GM23248 (cell line): ENCODE measurements around the gene PRR29. TPM values are rescaled to one million over a fixed set of nuclear protein-coding genes. Genes with fewer than 3 reads are reported as not detected.

Experiments
- DNase-seq: peaks from one replicate; pipeline ENCODE4 v3.0.0-alpha.2; 2015
- H2AFZ ChIP-seq: fragments of 200-600 bp; sonication (generic); 2 replicates; pipeline ENCODE4 v1.6.1; 2016; ENCODE audit warnings: antibody characterized with exemption
- H3F3A ChIP-seq: fragments of 200-600 bp; sonication (generic); 2 replicates; pipeline ENCODE4 v1.6.1; 2016; ENCODE audit warnings: mild to moderate bottlenecking, antibody characterized with exemption, mixed run types; ENCODE audit not compliant: insufficient read depth
- H3K27ac ChIP-seq: fragments of 200-600 bp; sonication (generic); 2 replicates; pipeline ENCODE4 v1.5.1; 2016; ENCODE audit warnings: mild to moderate bottlenecking
- H3K27me3 ChIP-seq: fragments of 200-600 bp; sonication (generic); replicated peaks from 2 replicates; pipeline ENCODE4 v1.6.1; 2016; ENCODE audit warnings: mild to moderate bottlenecking; ENCODE audit not compliant: insufficient read depth
- H3K36me3 ChIP-seq: fragments of 200-600 bp; sonication (generic); 2 replicates; pipeline ENCODE4 v1.6.1; 2016; ENCODE audit warnings: low read depth, mild to moderate bottlenecking
- H3K4me1 ChIP-seq: fragments of 200-600 bp; sonication (generic); 2 replicates; pipeline ENCODE4 v1.6.1; 2016; ENCODE audit warnings: mild to moderate bottlenecking; ENCODE audit not compliant: insufficient read depth
- H3K4me2 ChIP-seq: fragments of 200-600 bp; sonication (generic); one replicate; pipeline ENCODE4 v1.6.1; 2016; ENCODE audit warnings: mild to moderate bottlenecking; ENCODE audit not compliant: unreplicated experiment
- H3K4me3 ChIP-seq: fragments of 200-600 bp; sonication (generic); 2 replicates; pipeline ENCODE4 v1.5.1; 2016; ENCODE audit warnings: mild to moderate bottlenecking
- H3K79me2 ChIP-seq: fragments of 200-600 bp; sonication (generic); 2 replicates; pipeline ENCODE4 v1.6.1; 2016; ENCODE audit warnings: mild to moderate bottlenecking; ENCODE audit not compliant: insufficient read depth
- H3K9ac ChIP-seq: fragments of 200-600 bp; sonication (generic); 2 replicates; pipeline ENCODE4 v1.6.1; 2016; ENCODE audit warnings: mild to moderate bottlenecking
- H3K9me2 ChIP-seq: fragments of 200-600 bp; sonication (generic); 2 replicates; pipeline ENCODE4 v1.6.1; 2016; ENCODE audit warnings: mixed run types, mild to moderate bottlenecking, moderate library complexity; ENCODE audit not compliant: insufficient read depth
- H3K9me3 ChIP-seq: fragments of 200-600 bp; sonication (generic); one replicate; pipeline ENCODE4 v1.6.1; 2017; ENCODE audit warnings: low read depth
- H4K20me1 ChIP-seq: fragments of 200-600 bp; sonication (generic); 2 replicates; pipeline ENCODE4 v1.6.0; 2016; ENCODE audit not compliant: insufficient read depth
- EZH2 ChIP-seq: fragments of 200-600 bp; sonication (generic); IDR thresholded peaks from 2 replicates; pipeline ENCODE4 v1.6.1; 2018; ENCODE audit warnings: antibody characterized with exemption, mild to moderate bottlenecking; ENCODE audit not compliant: insufficient read depth, poor library complexity, severe bottlenecking
- EZH2phosphoT487 ChIP-seq: fragments of 200-600 bp; sonication (generic); IDR thresholded peaks from 2 replicates; pipeline ENCODE4 v1.6.1; 2018; ENCODE audit warnings: antibody characterized with exemption, moderate library complexity, mild to moderate bottlenecking, low read depth; ENCODE audit not compliant: insufficient read depth
- WGBS, 2 experiments: methylation state at CpG; one replicate each; pipeline ENCODE4 v1.1.6; 2015 to 2017; ENCODE audit warnings: low lambda C conversion rate in 2 of 2, low coverage in 1 of 2; ENCODE audit errors: missing lambda C conversion rate in 2 of 2; 5-methylcytosine and 5-hydroxymethylcytosine counted together
- in situ Hi-C: fragments of 300-500 bp; cut with MboI; formaldehyde crosslinking; loops from 2 replicates; pipeline ENCODE4 v1.15.0; 2020
- polyA plus RNA-seq: library from polyadenylated mRNA; unstranded; fragments of >200 nt; fragmentation: Nextera tagmentation; extraction: Ambion mirVana; gene quantifications from 2 replicates; pipeline ENCODE4 v1.2.1, GENCODE V29; 2016
- total RNA-seq: library from RNA; depleted of rRNA; stranded (reverse); fragments of >200 nt; shearing (Covaris generic); gene quantifications from 2 replicates; pipeline ENCODE4 v1.2.3, GENCODE V29; 2014

PRR29 gene
- total and polyA plus RNA-seq, 2 experiments from 2014 or later: not detected

DNA sequence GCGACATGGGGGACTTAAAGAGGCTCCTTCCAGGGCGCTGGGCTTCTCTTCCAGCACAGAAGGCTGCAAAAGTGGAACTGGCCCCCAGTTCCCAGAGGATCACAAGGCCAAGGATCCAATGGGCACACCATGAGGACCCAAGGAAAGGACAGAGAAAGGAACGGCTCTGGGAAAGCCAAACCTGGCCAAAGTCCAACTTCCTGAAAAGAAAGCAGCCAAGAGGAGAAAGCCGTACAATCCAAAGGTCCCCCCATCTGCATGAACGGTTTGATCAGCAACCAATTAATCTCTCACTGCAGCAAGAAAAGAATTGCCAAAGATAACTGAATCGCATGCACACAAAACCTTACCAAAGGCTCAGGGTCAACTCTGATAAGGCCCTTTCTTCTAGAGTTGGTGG, 42.1 kb downstream of the PRR29 start:
- Histone ChIP-seq H3K9me3 (no peaks in the 10 kb centered on the region), H4K20me1 (no peaks in the 10 kb centered on the region), H3K4me1 (no peaks in the 10 kb centered on the region), H3F3A (no peaks in the 10 kb centered on the region), H3K4me2 (no peak overlapping the region), H3K79me2 (no peaks in the 10 kb centered on the region), H3K36me3 (no peaks in the 10 kb centered on the region; the same call in 1 of the 2 replicates), H2AFZ (no peak overlapping the region), H3K9me2 (no peaks in the 10 kb centered on the region), H3K4me3 (no peak overlapping the region), H3K27me3 (no peaks in the 10 kb centered on the region), H3K27ac (no peak overlapping the region), H3K9ac (no peak overlapping the region)
- in situ Hi-C loops: no loop called here
- TF ChIP-seq EZH2: no peak
- WGBS, 2 experiments: 83 to 85% methylated on average over 6 of the region's 6 CpGs
- no peak for DNase-seq

GRCh38 chr17:64041912-64042311, 43.8 kb downstream of the PRR29 start:
- DNase-seq: no peak
- no peaks in the 10 kb centered on the region for H4K20me1 ChIP-seq
- no peaks in the 10 kb centered on the region for H3K79me2 ChIP-seq
- H3K9me3 ChIP-seq: no peaks in the 10 kb centered on the region
- no peak overlapping the region for H3K27ac ChIP-seq
- H3K36me3 ChIP-seq: no peaks in the 10 kb centered on the region; the same call in 1 of the 2 replicates
- H3K27me3 ChIP-seq: no peaks in the 10 kb centered on the region
- no peaks in the 10 kb centered on the region for H3K9me2 ChIP-seq
- no peak for TF ChIP-seq EZH2
- no peak for TF ChIP-seq EZH2phosphoT487
- no peak overlapping the region for H3K4me2 ChIP-seq
- 69 to 70% methylated on average over 11 of the region's 11 CpGs for WGBS, 2 experiments
- H3K4me1 ChIP-seq: no peaks in the 10 kb centered on the region
- in situ Hi-C loops: no loop called here
- no peak overlapping the region for H2AFZ ChIP-seq
- H3K4me3 ChIP-seq: no peak overlapping the region
- no peaks in the 10 kb centered on the region for H3F3A ChIP-seq
- H3K9ac ChIP-seq: no peak overlapping the region

- no peaks in the 10 kb centered on the region for H3K9me2 ChIP-seq
- DNase-seq: no peak
- H3K79me2 ChIP-seq: no peaks in the 10 kb centered on the region
- H3K36me3 ChIP-seq: no peaks in the 10 kb centered on the region; the same call in 1 of the 2 replicates
- H3K27ac ChIP-seq: no peak overlapping the region
- TF ChIP-seq EZH2 (no peak), EZH2phosphoT487 (no peak)
- in situ Hi-C loops: no loop called here
- no peak overlapping the region for H3K4me3 ChIP-seq
- no peaks in the 10 kb centered on the region for H3K9me3 ChIP-seq
- no peak overlapping the region for H2AFZ ChIP-seq
- no peak overlapping the region for H3K4me2 ChIP-seq
- no peaks in the 10 kb centered on the region for H3K4me1 ChIP-seq
- no peaks in the 10 kb centered on the region for H3K27me3 ChIP-seq
- WGBS, 2 experiments: 97% methylated on average over 12 of the region's 12 CpGs
- H3F3A ChIP-seq: no peaks in the 10 kb centered on the region
- no peaks in the 10 kb centered on the region for H4K20me1 ChIP-seq
- no peak overlapping the region for H3K9ac ChIP-seq
Observed at GRCh38 chr17:64042700-64043485, 44.7 kb downstream of the PRR29 start.

DNA sequence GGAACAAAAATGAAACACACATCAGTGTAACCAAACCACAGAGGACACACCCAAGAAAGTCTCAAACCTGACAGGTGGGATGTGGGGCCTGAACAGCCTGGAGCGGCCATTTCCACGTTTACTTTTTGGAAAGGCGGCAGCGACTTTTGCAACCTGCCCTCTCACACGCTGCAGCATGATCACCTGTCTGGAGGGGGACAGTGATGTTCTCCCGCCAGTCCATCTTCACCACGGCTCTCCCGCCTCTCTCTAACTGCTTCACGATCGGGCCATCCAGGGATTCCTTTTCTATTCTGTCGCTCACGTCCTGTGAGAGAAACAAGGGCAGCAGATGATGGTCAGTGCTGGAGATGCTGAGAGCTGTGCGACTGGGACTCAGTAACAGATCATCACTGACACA, 47.0 kb downstream of the PRR29 start:
- H3K4me2 ChIP-seq: no peak overlapping the region
- no peak for TF ChIP-seq EZH2phosphoT487
- no peak for TF ChIP-seq EZH2
- 88 to 90% methylated on average over 13 of the region's 13 CpGs for WGBS, 2 experiments
- H2AFZ ChIP-seq: no peak overlapping the region
- in situ Hi-C loops: no loop called here
- H3K9me2 ChIP-seq: no peaks in the 10 kb centered on the region
- no peaks in the 10 kb centered on the region; the same call in 1 of the 2 replicates for H3K36me3 ChIP-seq
- H3F3A ChIP-seq: no peaks in the 10 kb centered on the region
- no peak overlapping the region for H3K4me3 ChIP-seq
- no peaks in the 10 kb centered on the region for H4K20me1 ChIP-seq
- H3K27me3 ChIP-seq: no peaks in the 10 kb centered on the region
- H3K27ac ChIP-seq: no peak overlapping the region
- H3K9me3 ChIP-seq: no peaks in the 10 kb centered on the region
- no peak overlapping the region for H3K9ac ChIP-seq
- DNase-seq: no peak
- H3K79me2 ChIP-seq: no peaks in the 10 kb centered on the region
- H3K4me1 ChIP-seq: no peaks in the 10 kb centered on the region
